Measurements from ENCODE around the gene ZNF444. TPM values are rescaled to one million over a fixed set of nuclear protein-coding genes. Genes with fewer than 3 reads are reported as not detected.

ZNF444 gene
- total RNA-seq, 2 donors from 2014 or later: 62.0 to 105 TPM

DNA sequence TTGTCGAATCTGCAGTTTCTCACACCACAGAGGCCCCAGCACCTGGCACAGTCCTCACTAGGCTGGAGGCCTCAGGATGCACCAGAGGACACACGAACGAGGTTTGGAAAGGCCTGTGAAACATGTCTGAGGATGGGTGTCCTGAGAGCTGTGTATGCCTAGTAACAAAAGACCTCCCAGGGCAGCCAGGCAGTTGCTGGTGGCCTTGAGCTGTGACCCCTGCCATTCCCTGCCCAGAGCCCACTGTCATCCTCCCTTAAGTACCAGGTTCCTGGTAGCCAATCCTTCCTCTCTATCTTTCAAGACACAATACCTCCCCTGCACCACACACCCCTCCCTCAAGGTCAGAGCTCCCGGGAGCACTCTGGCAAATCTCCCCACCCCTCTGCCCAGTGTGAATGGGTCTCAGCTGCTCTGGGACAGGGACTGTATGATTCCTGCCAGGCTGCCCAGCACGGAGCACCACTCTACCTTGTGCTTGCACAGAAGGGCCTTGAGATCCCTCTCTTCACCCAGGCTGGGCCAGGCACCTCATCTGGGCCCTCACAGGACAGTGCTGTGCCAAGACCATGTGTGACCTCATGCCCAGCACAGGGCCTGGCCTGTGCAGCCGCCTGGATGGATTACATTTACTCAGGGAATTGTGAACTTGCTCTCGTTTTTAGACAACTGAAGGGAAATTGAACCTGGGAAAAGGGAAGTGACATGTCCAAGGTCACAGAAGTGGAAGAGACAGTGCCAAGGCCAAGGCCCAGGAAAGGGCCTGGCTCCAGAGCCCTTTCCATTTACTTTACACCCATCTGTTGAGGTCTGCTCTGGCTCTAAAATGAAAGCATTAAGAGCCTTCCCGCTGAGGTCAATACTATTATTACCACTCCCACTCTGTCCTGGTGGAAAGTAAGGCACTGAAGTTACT lies 22.2 kb upstream of the ZNF444 start:
- Histone ChIP-seq H3K4me1 (replicated peaks) (peaks cover 10% of the 10 kb centered on the region), H3K36me3 (no peaks in the 10 kb centered on the region), H3K4me3 (peak overlapping the region; percentile 69 to 95), H3K9me3 (no peaks in the 10 kb centered on the region), H3K27ac (peak overlapping the region; percentile 92 to 97), H3K27me3 (replicated peaks; ENCODE audit: insufficient read depth) (no peaks in the 10 kb centered on the region)
- intact Hi-C loops (cut with DNase I): no loop called here
- 29% methylated on average over 8 of the region's 8 CpGs for WGBS
- no peak for DNase-seq (ENCODE audit: low spot score)
- no peak for TF ChIP-seq POLR2A (IDR thresholded peaks at IDR 0.05)
- no peak for TF ChIP-seq POLR2AphosphoS5 (IDR thresholded peaks at IDR 0.05)
- TF ChIP-seq, protein P1, sequence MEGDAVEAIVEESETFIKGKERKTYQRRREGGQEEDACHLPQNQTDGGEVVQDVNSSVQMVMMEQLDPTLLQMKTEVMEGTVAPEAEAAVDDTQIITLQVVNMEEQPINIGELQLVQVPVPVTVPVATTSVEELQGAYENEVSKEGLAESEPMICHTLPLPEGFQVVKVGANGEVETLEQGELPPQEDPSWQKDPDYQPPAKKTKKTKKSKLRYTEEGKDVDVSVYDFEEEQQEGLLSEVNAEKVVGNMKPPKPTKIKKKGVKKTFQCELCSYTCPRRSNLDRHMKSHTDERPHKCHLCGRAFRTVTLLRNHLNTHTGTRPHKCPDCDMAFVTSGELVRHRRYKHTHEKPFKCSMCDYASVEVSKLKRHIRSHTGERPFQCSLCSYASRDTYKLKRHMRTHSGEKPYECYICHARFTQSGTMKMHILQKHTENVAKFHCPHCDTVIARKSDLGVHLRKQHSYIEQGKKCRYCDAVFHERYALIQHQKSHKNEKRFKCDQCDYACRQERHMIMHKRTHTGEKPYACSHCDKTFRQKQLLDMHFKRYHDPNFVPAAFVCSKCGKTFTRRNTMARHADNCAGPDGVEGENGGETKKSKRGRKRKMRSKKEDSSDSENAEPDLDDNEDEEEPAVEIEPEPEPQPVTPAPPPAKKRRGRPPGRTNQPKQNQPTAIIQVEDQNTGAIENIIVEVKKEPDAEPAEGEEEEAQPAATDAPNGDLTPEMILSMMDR (IDR thresholded peaks at IDR 0.05): no peak

DNA sequence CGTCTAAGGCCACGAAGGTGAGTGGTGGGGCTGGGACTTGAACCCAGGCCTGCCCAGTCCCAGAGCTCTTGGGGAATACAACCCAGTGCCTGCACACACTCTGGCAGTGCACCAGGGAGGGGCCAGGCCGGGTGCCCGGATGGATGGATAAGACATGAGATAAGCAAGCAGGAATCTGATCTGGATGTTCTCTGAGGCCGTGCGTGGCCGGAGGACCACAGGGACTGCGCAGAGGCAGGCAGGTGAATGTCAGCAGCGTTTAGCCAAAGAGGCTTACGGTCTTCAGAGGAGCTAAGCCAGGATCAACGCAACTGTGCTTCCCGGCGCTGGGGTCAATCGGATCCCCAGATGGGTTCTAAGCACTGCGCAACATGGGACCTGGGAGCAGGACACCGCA lies 21.5 kb upstream of the ZNF444 start:
- peak overlapping the region; percentile 69 to 95 for H3K4me3 ChIP-seq

DNA sequence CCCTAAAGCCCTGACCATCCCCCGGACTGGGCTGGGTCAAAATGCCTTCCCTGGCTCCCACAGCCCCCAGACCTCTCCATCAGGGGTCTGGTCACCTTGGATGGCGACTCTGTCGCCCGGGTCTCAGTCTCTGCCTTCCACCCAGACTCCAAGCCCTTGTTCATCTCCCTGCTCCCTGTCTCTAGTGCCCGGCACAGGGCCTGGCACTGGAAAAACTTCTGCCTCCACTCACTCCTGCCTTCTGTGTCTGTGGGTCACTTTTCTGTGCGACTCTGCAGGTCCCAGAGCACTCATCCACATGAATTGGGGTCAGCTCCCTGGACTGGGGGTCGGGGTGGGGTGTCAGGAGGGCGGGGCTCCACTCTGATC lies 21.1 kb upstream of the ZNF444 start:
- peak overlapping the region; percentile 92 to 97 for H3K27ac ChIP-seq
- intact Hi-C loops (cut with DNase I): loop anchor here (2.0 kb wide), 1 partner anchor 21 kb away; the partner anchor contains the start of gene ZNF444
- no peaks in the 10 kb centered on the region for H3K9me3 ChIP-seq
- no peak for DNase-seq (ENCODE audit: low spot score)
- no peaks in the 10 kb centered on the region for H3K36me3 ChIP-seq
- TF ChIP-seq POLR2AphosphoS5 (IDR thresholded peaks at IDR 0.05): no peak
- TF ChIP-seq, protein P1 (IDR thresholded peaks at IDR 0.05): no peak
- TF ChIP-seq POLR2A (IDR thresholded peaks at IDR 0.05): no peak
- H3K4me3 ChIP-seq: peak overlapping the region; percentile 69 to 95
- WGBS: 22% methylated on average over 8 of the region's 8 CpGs
- peaks cover 10% of the 10 kb centered on the region for H3K4me1 ChIP-seq (replicated peaks)
- H3K27me3 ChIP-seq (replicated peaks; ENCODE audit: insufficient read depth): no peaks in the 10 kb centered on the region

More for the DNA sequence above, 21.5 kb upstream of the ZNF444 start:
- intact Hi-C loops (cut with DNase I): no loop called here
- DNase-seq (ENCODE audit: low spot score): no peak
- H3K36me3 ChIP-seq: no peaks in the 10 kb centered on the region
- H3K9me3 ChIP-seq: no peaks in the 10 kb centered on the region
- WGBS: 24% methylated on average over 15 of the region's 16 CpGs
- H3K27ac ChIP-seq: peak overlapping the region; percentile 92 to 97
- TF ChIP-seq POLR2AphosphoS5 (IDR thresholded peaks at IDR 0.05) (no peak), POLR2A (IDR thresholded peaks at IDR 0.05) (no peak)
- TF ChIP-seq, protein P1 (IDR thresholded peaks at IDR 0.05): no peak
- peaks cover 10% of the 10 kb centered on the region for H3K4me1 ChIP-seq (replicated peaks)
- H3K27me3 ChIP-seq (replicated peaks; ENCODE audit: insufficient read depth): no peaks in the 10 kb centered on the region

DNA sequence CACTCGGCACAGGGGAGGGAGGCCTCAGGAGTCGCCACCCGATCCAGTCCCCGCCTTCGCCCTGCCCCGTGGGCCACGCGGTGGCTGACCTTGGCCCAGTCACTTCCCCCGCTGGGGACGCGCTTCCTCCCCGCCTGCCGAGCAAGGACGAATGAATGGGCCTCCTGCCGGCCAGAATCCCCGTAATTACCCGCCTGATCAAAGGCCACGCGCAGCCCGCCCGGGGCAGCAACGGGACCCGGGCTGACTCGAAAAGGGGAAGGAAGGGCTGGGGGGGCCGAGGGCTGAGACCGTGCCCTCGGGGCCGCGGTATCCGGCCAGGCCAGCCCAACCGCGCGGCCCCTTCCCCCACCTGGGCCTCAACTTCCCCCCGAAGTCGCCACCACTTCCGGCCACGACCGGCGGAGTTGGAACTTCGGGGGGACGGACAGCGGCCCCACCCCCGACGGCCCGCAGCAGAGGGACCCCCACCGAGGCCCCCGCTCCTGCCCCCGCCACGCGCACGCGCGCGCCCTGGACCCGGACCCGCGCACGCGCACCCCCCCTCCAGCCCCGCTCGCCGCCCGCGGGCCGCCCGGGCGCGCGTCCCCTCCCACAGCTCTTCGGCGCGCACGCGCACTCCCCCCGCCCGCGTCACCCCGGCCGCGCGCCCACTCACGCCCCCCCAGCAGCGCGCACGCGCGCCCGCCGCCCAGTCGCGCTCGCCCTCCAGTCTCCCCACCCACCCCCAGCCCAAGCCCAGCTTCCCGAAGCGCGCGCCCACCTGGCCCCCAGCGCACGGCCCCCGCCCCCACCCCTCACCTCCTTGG lies 20.5 kb upstream of the ZNF444 start:
- no peaks in the 10 kb centered on the region for H3K36me3 ChIP-seq
- peak overlapping the region; percentile 92 to 97 for H3K27ac ChIP-seq
- WGBS: 2% methylated on average over 49 of the region's 99 CpGs
- H3K4me1 ChIP-seq (replicated peaks): peaks cover 10% of the 10 kb centered on the region
- H3K27me3 ChIP-seq (replicated peaks; ENCODE audit: insufficient read depth): no peaks in the 10 kb centered on the region
- H3K4me3 ChIP-seq: peak overlapping the region; percentile 69 to 95
- DNase-seq (ENCODE audit: low spot score): peak; percentile 46
- intact Hi-C loops (cut with DNase I): loop anchor here (2.0 kb wide), 1 partner anchor 20 kb away; the partner anchor contains the start of gene ZNF444
- no peaks in the 10 kb centered on the region for H3K9me3 ChIP-seq
- TF ChIP-seq, protein P1 (IDR thresholded peaks at IDR 0.05): peak in 2 of 4 experiments; percentile 21
- TF ChIP-seq POLR2A (IDR thresholded peaks at IDR 0.05): no peak

All from prostate gland (tissue), 2 donors.